HG02798 (cell line): ENCODE measurements around the gene KANK2.
"Not testable (repeated sequence)": the region's sequence is repeated elsewhere in the genome, so short reads cannot be mapped to it uniquely, and the experiment has no call there.

Experiments used
- ATAC-seq: cut with Tn5 transposase; IDR thresholded peaks from one replicate; pipeline ENCODE4 v1.9.1; 2021; ENCODE audit warnings: mild to moderate bottlenecking; ENCODE audit not compliant: unreplicated experiment, poor library complexity

The KANK2 gene

GRCh38 chr19:11145536-11145924, 51.8 kb downstream of the KANK2 start:
- ATAC-seq = no peak

GRCh38 chr19:11142528-11143171, 54.7 kb downstream of the KANK2 start:
- ATAC-seq = no peak

GRCh38 chr19:11141937-11142527, 55.3 kb downstream of the KANK2 start:
- ATAC-seq = no peak

GRCh38 chr19:11140896-11141295, 56.4 kb downstream of the KANK2 start:
- ATAC-seq = no peak

GRCh38 chr19:11140023-11140538, 57.3 kb downstream of the KANK2 start:
- ATAC-seq = not testable (repeated sequence)

GRCh38 chr19:11138601-11139300, 58.6 kb downstream of the KANK2 start:
- ATAC-seq = no peak

GRCh38 chr19:11137542-11138384, 59.6 kb downstream of the KANK2 start:
- ATAC-seq = no peak

- no peak for ATAC-seq
Observed at GRCh38 chr19:11136400-11137101, 60.8 kb downstream of the KANK2 start.

GRCh38 chr19:11131471-11131870, 65.9 kb downstream of the KANK2 start:
- no peak for ATAC-seq

GRCh38 chr19:11130824-11131455, 66.4 kb downstream of the KANK2 start:
- no peak for ATAC-seq

GRCh38 chr19:11127905-11128304, 69.4 kb downstream of the KANK2 start:
- ATAC-seq = no peak

GRCh38 chr19:11125994-11126685, 71.2 kb downstream of the KANK2 start:
- no peak for ATAC-seq

GRCh38 chr19:11124157-11124556, 73.2 kb downstream of the KANK2 start:
- not testable (repeated sequence) for ATAC-seq

- no peak for ATAC-seq
Observed at GRCh38 chr19:11123114-11123513, 74.2 kb downstream of the KANK2 start.

GRCh38 chr19:11121963-11122362, 75.4 kb downstream of the KANK2 start:
- not testable (repeated sequence) for ATAC-seq

- ATAC-seq = no peak
Observed at GRCh38 chr19:11116507-11116906, 80.8 kb downstream of the KANK2 start.

- no peak for ATAC-seq
Observed at GRCh38 chr19:11115895-11116446, 81.4 kb downstream of the KANK2 start.

GRCh38 chr19:11115042-11115441, 82.3 kb downstream of the KANK2 start:
- ATAC-seq = no peak
